IMR-90 (cell line): Measurements from ENCODE around the gene ARHGAP12.

Source experiments
- CEBPB ChIP-seq: IDR thresholded peaks from 2 replicates; pipeline ENCODE4 v1.6.1; 2012; ENCODE audit warnings: low read depth, low read length, improper control_type of control experiment
- CHD1 ChIP-seq: IDR thresholded peaks from 2 replicates; pipeline ENCODE4 v1.6.1; 2012; ENCODE audit warnings: low read depth, low read length, improper control_type of control experiment
- CTCF ChIP-seq: conservative IDR thresholded peaks from 2 replicates; pipeline ENCODE4 v1.5.1; 2012; ENCODE audit warnings: mild to moderate bottlenecking, low read depth, low read length, improper control_type of control experiment
- FOS ChIP-seq: fragments of 150-350 bp; IDR thresholded peaks from 2 replicates; pipeline ENCODE4 v1.6.1; 2016; ENCODE audit warnings: low read depth, low read length
- MAZ ChIP-seq: IDR thresholded peaks from 2 replicates; pipeline ENCODE4 v1.6.1; 2012; ENCODE audit warnings: low read depth, mild to moderate bottlenecking, low read length, improper control_type of control experiment, moderate library complexity, borderline replicate concordance
- MXI1 ChIP-seq: IDR thresholded peaks from 2 replicates; pipeline ENCODE4 v1.6.1; 2012; ENCODE audit warnings: low read depth, mild to moderate bottlenecking, low read length, moderate library complexity, borderline replicate concordance
- POLR2A ChIP-seq: IDR thresholded peaks from 2 replicates; pipeline ENCODE4 v1.6.1; 2012; ENCODE audit warnings: mild to moderate bottlenecking, low read depth, low read length
- RAD21 ChIP-seq: IDR thresholded peaks from 2 replicates; pipeline ENCODE4 v1.6.1; 2012; ENCODE audit warnings: low read length, improper control_type of control experiment
- RCOR1 ChIP-seq: IDR thresholded peaks from 2 replicates; pipeline ENCODE4 v1.6.1; 2012; ENCODE audit warnings: mild to moderate bottlenecking, low read length, improper control_type of control experiment; ENCODE audit not compliant: insufficient replicate concordance
- RFX5 ChIP-seq: IDR thresholded peaks from 2 replicates; pipeline ENCODE4 v1.8.0; 2012; ENCODE audit warnings: low read depth, mild to moderate bottlenecking, low read length, moderate library complexity
- SMC3 ChIP-seq: fragments of 150-350 bp; IDR thresholded peaks from 2 replicates; pipeline ENCODE4 v1.6.1; 2016; ENCODE audit warnings: low read depth, mild to moderate bottlenecking, antibody characterized with exemption, low read length, moderate library complexity

DNA sequence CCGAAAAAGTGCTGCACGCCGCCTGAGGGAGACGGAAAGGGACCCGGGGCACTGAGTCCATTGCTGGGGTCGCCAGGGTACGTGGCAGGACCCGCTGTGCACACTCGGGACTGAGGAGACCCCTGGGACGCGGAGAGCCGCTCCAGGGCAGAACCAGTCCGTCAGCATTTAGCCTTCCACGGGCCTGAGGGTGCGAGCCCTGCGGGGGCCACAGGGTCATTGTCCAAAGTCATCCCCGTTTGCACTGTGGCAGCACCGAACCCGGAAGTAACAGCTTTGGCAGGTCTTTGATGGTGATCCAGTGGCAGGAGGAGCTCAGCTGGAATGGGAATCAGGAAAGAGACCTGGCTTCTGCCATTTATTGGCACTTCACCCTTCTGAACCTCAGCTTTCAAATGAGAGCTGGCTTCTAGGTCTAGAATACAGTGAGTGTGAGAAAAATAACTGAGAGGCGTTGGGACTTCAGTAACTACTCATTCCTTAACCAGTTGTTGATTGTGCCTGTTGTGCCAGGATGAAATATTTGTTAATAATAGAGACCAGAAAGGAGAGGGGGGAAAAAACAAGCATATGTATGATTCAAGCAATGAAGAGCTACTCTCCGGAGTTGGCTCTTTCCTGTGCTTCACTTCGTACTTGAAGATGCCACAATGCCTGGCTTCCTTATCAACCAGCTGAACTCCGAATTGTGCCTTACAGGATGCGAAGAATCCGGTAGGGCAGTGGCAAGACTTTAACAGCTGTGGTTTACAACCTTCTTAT is 811 bp upstream of the ARHGAP12 start:
- TF ChIP-seq POLR2A (no peak; the same call in none of the 2 replicates), SMC3 (no peak), CTCF (no peak), MAZ (no peak), RFX5 (no peak), FOS (no peak), RAD21 (no peak), CEBPB (no peak), CHD1 (no peak), MXI1 (no peak), RCOR1 (no peak)
